Heart left ventricle (tissue), 16 donors: ENCODE data around the gene NEK8. TPM values are rescaled to one million over a fixed set of nuclear protein-coding genes. Genes with fewer than 3 reads are reported as not detected.

Experiments used
- ATAC-seq, 4 donors: fragments of 200-7000 bp; cut with Tn5 transposase; one replicate each; pipeline ENCODE4 v1.9.1; 2020 to 2022; ENCODE audit warnings: moderate library complexity in 4 of 4, mild to moderate bottlenecking in 3 of 4, moderate number of reproducible peaks in 1 of 4
- DNase-seq, 5 donors: peaks; one replicate each; pipeline ENCODE4 v3.0.0-alpha.2; 2020
- H3K27ac ChIP-seq, 12 donors: fragments of 200-600 bp; sonication (generic) in 4 of 12; one replicate each; pipeline versions ENCODE4 v1.5.0 to v1.8.0; 2016 to 2022; ENCODE audit warnings: mild to moderate bottlenecking in 2 of 12
- H3K27me3 ChIP-seq, 9 donors: fragments of 200-600 bp; sonication (generic) in 2 of 9; one replicate each; pipeline versions ENCODE4 v1.5.1 to v1.8.0; 2016 to 2022; ENCODE audit warnings: mild to moderate bottlenecking in 3 of 9
- H3K36me3 ChIP-seq, 9 donors: fragments of 200-600 bp; sonication (generic) in 2 of 9; one replicate each; pipeline versions ENCODE4 v1.5.0 to v1.8.0; 2018 to 2022; ENCODE audit warnings: mild to moderate bottlenecking in 2 of 9
- H3K4me1 ChIP-seq, 12 donors: fragments of 200-600 bp; sonication (generic) in 4 of 12; one replicate each; pipeline versions ENCODE4 v1.5.0 to v1.8.0; 2016 to 2022; ENCODE audit warnings: mild to moderate bottlenecking in 3 of 12
- H3K4me3 ChIP-seq, 12 donors: fragments of 200-600 bp; sonication (generic) in 4 of 12; one replicate each; pipeline versions ENCODE4 v1.5.0 to v1.8.0; 2017 to 2022; ENCODE audit warnings: mild to moderate bottlenecking in 9 of 12, moderate library complexity in 4 of 12
- H3K9me3 ChIP-seq, 12 donors: fragments of 200-600 bp; sonication (generic) in 4 of 12; one replicate each; pipeline versions ENCODE4 v1.5.0 to v1.8.0; 2016 to 2022; ENCODE audit warnings: mild to moderate bottlenecking in 1 of 12
- POLR2A ChIP-seq, 2 donors: fragments of 450-650 bp; IDR thresholded peaks; one replicate each; pipeline ENCODE4 v1.6.1; 2017; ENCODE audit warnings: antibody characterized with exemption in 2 of 2, mild to moderate bottlenecking in 2 of 2, moderate library complexity in 2 of 2
- WGBS, 4 donors: extraction: QIAGEN DNeasy Blood & Tissue Kit in 2 of 4; methylation state at CpG; one replicate each; pipeline versions ENCODE4 v1.1.5 to v1.1.7; 2013 to 2018; 5-methylcytosine and 5-hydroxymethylcytosine counted together
- intact Hi-C, 10 donors: fragments of 100-400 bp; cut with DNase I; formaldehyde crosslinking; loops; one replicate each; pipeline versions ENCODE4 v1.11.1 to v1.14.2; 2022
- polyA plus RNA-seq, 2 donors: library from polyadenylated mRNA; stranded (reverse); fragments of 200-250 nt; gene quantifications; one replicate each; pipeline ENCODE4 v1.2.3, GENCODE V29; 2013
- total RNA-seq, 9 donors: library from RNA; depleted of rRNA in 2 of 9; stranded (reverse); fragments of >200 nt in 2 of 9; fragmentation: NEBNext Ultra II Directional in 3 of 9; extraction: Animal tissue kit (Norgen Biotek cat#: 25700) in 3 of 9; gene quantifications; one replicate each; pipeline versions ENCODE4 v1.1.0 to v1.2.4, GENCODE V29; 2016 to 2023
- TF ChIP-seq, protein P1 (sequence below), 12 donors: fragments of 200-600 bp; sonication (generic) in 4 of 12; IDR thresholded peaks; one replicate each; pipeline versions ENCODE4 v1.5.0 to v1.8.0; 2018 to 2022; ENCODE audit warnings: antibody characterized with exemption in 12 of 12, mild to moderate bottlenecking in 5 of 12
- donor health status: ischemic (EF 13 %, LVEDD 7.1; RV severe dilation, severe dysfunction).
- donor health status: healthy with polysubstance abuse.
- donor health status: DM: no; HTN: yes; CAD: no.
- donor health status: DM: no; HTN: no; CAD: no.
- donor health status: ischemic (EF 25% LVEDD 6.9; RV normal size, moderate dysfunction).
- donor health status: ischemic (EF 25% LVEDD 5.7; RV mildly dilated, moderate dysfunction).
- donor health status: healthy.
- donor health status: DM: yes; HTN: yes; CAD: no.
- donor health status: ischemic (EF 35%, LVEDD 5.7; RV mildly dilated, moderate dysfunction).
- donor health status: nonischemic (EF 11% LVEDD 7.7; RV severe dilation, severe dysfunction).
- donor health status: DM: yes; HTN: yes; CAD: no.
- donor health status: PGD.
- donor health status: ischemic (EF 29% LVEDD 5.4; RV normal size, mild dysfunction).
- donor health status: nonischemic (EF 23%, LVEDD 6.1; RV moderate dilation, normal function).

Gene NEK8
- total and polyA plus RNA-seq, 11 donors, result 0.28 to 2.8 (median 1.1) TPM

DNA sequence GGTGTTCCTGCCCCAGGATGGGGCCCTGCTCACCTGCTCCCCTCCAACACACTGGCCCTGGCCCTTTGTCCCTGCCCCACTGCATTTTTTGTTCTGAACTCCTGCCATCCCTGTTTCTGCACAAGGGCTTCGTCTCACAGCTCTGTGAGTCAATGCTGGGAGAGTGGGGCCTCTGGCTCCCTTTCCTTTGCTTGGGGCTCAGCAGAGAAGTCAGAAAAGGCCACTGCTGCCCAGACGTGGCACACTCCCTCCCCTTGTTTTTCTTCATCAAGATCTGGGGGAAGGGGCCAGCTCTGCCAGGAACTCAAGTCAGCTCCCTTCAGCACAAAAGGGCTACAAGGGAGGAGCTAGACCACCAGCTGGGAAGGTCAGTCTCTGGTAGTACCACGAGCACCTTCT lies 25.8 kb upstream of the NEK8 start:
- 64 to 81% (median 80%) methylated on average over 2 to 3 of the region's 3 CpGs for WGBS, 4 donors
- Histone ChIP-seq H3K4me3 (no peak overlapping the region), H3K4me1 (no peaks in the 10 kb centered on the region), H3K36me3 (peaks cover 1 to 72% (median 67%) of the 10 kb centered on the region in 9 donors), H3K27ac (no peak overlapping the region), H3K9me3 (no peaks in the 10 kb centered on the region), H3K27me3 (no peaks in the 10 kb centered on the region)
- DNase-seq, result no peak
- TF ChIP-seq, protein P1, sequence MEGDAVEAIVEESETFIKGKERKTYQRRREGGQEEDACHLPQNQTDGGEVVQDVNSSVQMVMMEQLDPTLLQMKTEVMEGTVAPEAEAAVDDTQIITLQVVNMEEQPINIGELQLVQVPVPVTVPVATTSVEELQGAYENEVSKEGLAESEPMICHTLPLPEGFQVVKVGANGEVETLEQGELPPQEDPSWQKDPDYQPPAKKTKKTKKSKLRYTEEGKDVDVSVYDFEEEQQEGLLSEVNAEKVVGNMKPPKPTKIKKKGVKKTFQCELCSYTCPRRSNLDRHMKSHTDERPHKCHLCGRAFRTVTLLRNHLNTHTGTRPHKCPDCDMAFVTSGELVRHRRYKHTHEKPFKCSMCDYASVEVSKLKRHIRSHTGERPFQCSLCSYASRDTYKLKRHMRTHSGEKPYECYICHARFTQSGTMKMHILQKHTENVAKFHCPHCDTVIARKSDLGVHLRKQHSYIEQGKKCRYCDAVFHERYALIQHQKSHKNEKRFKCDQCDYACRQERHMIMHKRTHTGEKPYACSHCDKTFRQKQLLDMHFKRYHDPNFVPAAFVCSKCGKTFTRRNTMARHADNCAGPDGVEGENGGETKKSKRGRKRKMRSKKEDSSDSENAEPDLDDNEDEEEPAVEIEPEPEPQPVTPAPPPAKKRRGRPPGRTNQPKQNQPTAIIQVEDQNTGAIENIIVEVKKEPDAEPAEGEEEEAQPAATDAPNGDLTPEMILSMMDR (IDR thresholded peaks at IDR 0.05), result no peak
- no peak for TF ChIP-seq POLR2A (IDR thresholded peaks at IDR 0.05)
- no peak for ATAC-seq
- intact Hi-C loops, result no loop called here

DNA sequence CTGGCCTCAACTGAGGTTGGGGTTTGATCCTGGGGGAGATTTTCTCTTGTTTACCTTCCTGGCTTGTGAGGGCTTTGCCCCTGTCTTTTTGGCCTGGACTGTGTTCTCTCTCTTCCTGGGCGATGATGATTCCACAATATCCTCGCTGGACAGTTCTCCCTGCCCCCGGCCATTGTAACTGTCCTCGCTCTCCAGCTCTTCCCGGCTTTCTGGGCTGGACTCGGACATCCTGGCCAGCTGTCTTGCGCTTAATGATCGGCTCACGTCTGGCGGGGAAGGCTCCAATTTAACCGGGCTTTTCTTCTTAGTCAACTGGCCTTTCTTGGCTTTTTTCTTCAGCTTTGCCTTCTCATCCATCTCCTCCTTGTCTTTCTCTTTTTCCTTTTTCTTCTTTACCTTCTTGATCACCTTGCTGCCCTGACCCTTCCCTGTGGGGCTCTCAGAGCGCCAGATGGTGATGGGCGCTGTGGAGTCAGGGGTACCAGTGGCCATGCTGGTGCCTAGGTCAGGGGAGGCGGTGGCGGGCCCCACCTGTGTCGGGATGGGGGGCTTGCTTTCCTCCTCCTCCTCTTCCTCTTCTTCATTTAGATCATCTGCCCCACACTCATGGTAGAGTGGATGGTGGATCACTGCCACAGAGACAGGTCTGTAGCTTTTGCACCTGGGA lies 24.9 kb upstream of the NEK8 start:
- Histone ChIP-seq H3K4me3 (no peak overlapping the region), H3K27ac (no peak overlapping the region), H3K36me3 (peaks cover 0 to 62% (median 57%) of the 10 kb centered on the region in 9 donors), H3K27me3 (no peaks in the 10 kb centered on the region), H3K4me1 (no peaks in the 10 kb centered on the region), H3K9me3 (no peaks in the 10 kb centered on the region)
- 75 to 82% (median 79%) methylated on average over 16 of the region's 16 CpGs for WGBS, 4 donors
- intact Hi-C loops, result no loop called here
- ATAC-seq, result no peak
- DNase-seq, result no peak
- TF ChIP-seq POLR2A (IDR thresholded peaks at IDR 0.05), result no peak
- TF ChIP-seq, protein P1 (IDR thresholded peaks at IDR 0.05), result no peak

DNA sequence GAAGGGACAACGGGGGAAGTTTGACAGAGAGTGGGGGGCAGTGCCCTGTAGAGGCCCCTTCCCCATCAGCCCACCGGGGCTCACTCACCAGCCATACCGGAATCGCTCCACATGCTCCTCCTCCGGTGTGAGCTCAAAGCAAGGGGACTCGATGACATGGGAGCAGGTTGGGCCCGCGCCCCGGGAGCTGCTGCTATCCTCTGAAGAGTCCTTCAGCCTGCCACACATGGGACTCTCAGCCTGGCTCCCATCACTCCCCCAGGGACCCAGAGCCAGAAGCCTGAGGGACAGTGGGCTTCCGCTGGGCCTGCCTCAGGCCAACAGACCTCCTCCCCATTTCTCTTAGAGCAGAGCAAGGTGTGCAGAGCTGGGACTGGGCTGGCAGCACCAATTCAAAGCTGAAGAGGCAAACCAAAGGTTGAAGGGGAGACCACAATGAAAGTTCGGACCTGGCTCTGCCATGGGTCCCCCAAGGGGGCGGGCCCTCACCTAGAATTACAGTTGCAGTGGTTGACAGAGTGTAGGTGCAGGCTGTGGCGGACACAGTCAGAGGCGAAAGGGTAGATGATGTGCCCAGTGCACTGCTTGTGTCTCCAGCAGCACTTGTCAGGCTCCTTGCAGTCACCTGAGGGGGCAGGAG lies 24.2 kb upstream of the NEK8 start:
- H3K27me3 ChIP-seq, result no peaks in the 10 kb centered on the region
- DNase-seq (no peak), ATAC-seq (peak in 1 of 4 donors; percentile 10)
- intact Hi-C loops, result no loop called here
- H3K27ac ChIP-seq, result no peak overlapping the region
- no peak overlapping the region for H3K4me3 ChIP-seq
- 59 to 94% (median 91%) methylated on average over 4 to 14 of the region's 14 CpGs for WGBS, 4 donors
- TF ChIP-seq POLR2A (IDR thresholded peaks at IDR 0.05), result no peak
- H3K4me1 ChIP-seq, result no peaks in the 10 kb centered on the region
- H3K36me3 ChIP-seq, result peaks cover 0 to 56% (median 51%) of the 10 kb centered on the region in 9 donors
- H3K9me3 ChIP-seq, result no peaks in the 10 kb centered on the region

DNA sequence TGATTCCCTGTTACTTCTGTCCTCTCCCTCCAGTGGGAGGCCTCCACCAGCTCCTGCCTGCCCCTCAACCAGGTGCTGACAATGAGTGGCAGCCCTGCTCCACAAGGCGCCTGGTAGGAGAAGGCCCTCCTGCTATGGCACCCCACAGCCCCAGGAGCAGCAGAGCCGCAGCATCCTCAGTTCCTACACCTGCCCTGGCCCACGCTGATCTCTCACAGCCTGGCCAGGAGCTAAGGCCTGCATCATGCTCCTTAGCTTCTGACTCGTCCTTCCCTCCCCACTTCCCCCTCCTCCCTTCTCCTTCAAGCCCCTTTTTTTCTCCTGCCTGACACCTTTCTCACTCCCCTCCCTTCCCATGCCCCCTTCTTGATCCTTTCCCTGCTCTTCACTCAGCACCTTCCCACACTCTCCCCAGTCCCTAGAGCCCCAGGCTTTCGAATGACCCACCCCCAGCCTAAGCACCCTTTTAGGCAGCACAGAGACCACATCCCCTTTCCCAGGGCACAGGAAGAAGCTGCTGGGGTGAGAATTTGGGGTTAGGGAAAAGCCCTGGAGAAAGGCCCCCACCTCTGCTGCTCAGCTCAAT lies 23.4 kb upstream of the NEK8 start:
- Histone ChIP-seq H3K27me3 (no peaks in the 10 kb centered on the region), H3K9me3 (no peaks in the 10 kb centered on the region), H3K36me3 (peaks cover 0 to 48% (median 42%) of the 10 kb centered on the region in 9 donors), H3K27ac (no peak overlapping the region), H3K4me1 (peaks cover 0 to 5% (median 0%) of the 10 kb centered on the region in 12 donors), H3K4me3 (no peak overlapping the region)
- TF ChIP-seq, protein P1 (IDR thresholded peaks at IDR 0.05), result no peak
- no peak for TF ChIP-seq POLR2A (IDR thresholded peaks at IDR 0.05)
- ATAC-seq, result no peak
- intact Hi-C loops, result no loop called here
- WGBS, 4 donors, result 76 to 83% (median 80%) methylated on average over 5 of the region's 5 CpGs
- peak in 1 of 5 donors; percentile 9 for DNase-seq
